Measurements from ENCODE around the gene ELAPOR2.

- no peak for TF ChIP-seq CTCF (IDR thresholded peaks at IDR 0.05; ENCODE audit: poor library complexity)
- TF ChIP-seq EZH2 (IDR thresholded peaks at IDR 0.05; ENCODE audit: borderline replicate concordance), result no peak
Observed at GRCh38 chr7:87036985-87037384, 22.5 kb downstream of the ELAPOR2 start.
